Measurements from ENCODE around the gene OR10X1. TPM values are rescaled to one million over a fixed set of nuclear protein-coding genes. Genes with fewer than 3 reads are reported as not detected.

Gene OR10X1
- total RNA-seq (ENCODE audit: low replicate concordance): not detected in 2 replicates

DNA sequence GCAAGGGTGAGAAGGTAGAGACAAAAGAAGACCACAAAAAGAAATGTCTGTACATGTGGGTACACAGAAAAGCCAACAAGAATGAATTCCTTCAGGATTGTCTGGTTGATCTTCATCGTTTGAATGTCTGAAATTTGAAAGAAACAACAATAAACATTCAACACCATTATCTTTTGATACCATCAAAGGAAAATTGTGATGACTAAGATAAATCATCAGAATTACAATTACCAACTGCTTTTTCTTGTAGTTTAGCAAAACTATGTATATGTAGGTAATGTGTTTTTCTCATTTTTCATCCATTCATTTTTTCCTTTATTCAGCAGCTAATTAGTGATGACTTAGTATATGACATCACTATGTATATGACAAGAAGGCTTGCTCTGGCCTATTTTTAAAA, at the start of gene OR10X1:
OR10X1 (minus strand) TSS at position 167 of the 400 bp plus-strand sequence; CDS start at position 167, 0 bp downstream.

DNA sequence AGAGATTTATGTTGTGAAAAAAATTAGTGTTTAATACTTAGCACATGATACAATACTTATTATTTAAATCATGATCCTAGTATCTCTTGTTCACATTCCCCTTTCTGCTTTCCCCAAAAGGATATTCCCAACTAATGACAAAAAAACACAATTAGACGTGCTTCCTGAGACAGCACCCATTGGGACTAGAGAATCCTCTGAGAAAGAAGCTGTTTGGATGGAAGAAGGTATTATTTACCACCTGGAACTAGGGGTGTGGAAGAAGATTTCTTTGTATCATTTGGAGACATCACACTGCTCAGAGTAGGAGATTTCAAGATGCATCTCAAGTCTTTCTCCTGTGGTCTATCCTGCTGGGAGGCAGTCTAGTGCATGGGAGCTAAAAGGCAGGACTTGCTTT, 25.3 kb upstream of the OR10X1 start, which contains the start of gene OR10Z1:
OR10Z1 (plus strand) TSS at position 301 of the 400 bp plus-strand sequence. CDS start 1,171 bp downstream, outside the sequence.

DNA sequence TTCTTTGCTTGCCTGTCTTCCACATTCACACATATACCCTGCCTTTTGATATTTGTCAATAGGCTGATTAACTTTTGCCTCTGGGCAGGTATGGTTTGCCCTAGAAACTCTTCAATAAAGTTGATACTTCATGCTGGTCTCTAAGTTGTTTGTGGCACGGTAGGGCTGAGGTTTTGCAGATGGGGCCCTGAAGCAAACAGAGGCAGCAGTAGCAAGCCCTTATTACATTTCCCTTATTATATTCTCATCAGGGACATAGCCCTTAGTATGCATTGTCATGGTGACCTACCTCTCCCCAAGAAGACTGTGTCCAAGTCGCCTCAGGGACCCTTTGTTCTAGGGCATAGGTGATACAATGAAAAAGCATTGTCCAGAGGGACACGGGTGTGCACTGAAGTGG, 9.2 kb downstream of the OR10X1 start, which contains the start of gene OR6P1:
OR6P1 (minus strand) TSS at position 101 of the 400 bp plus-strand sequence. CDS start 6,976 bp downstream, outside the sequence.

GRCh38 chr1:158554352-158554751, 25.3 kb downstream of the OR10X1 start, which contains the start of gene OR6Y1:
Gene OR6Y1, minus strand, starts transcription at chr1:158554405. Its CDS starts 6,300 bp downstream, at chr1:158548105.

Other genes starting within 250 kb of the OR10X1 start
- gene CD1B, start 248.4 kb downstream of the OR10X1 start, total RNA-seq (ENCODE audit: low replicate concordance): not detected in 2 replicates
- not detected in 2 replicates for gene CD1E, start 226.0 kb downstream of the OR10X1 start, total RNA-seq (ENCODE audit: low replicate concordance)
- not detected in 2 replicates for gene OR10T2, start 180.4 kb downstream of the OR10X1 start, total RNA-seq (ENCODE audit: low replicate concordance)
- gene OR10K2, start 153.7 kb downstream of the OR10X1 start, total RNA-seq (ENCODE audit: low replicate concordance): not detected in 2 replicates
- not detected in 2 replicates for gene OR10K1, start 118.1 kb downstream of the OR10X1 start, total RNA-seq (ENCODE audit: low replicate concordance)
- gene OR10R2, start 107.7 kb downstream of the OR10X1 start, total RNA-seq (ENCODE audit: low replicate concordance): not detected in 2 replicates
- not detected in 2 replicates for gene OR6Y1, start 25.5 kb downstream of the OR10X1 start, total RNA-seq (ENCODE audit: low replicate concordance)
- not detected in 2 replicates for gene OR6P1, start 9.3 kb downstream of the OR10X1 start, total RNA-seq (ENCODE audit: low replicate concordance)
- not detected in 2 replicates for gene OR10Z1, start 25.4 kb upstream of the OR10X1 start, total RNA-seq (ENCODE audit: low replicate concordance)
- gene SPTA1, start 106.8 kb upstream of the OR10X1 start, total RNA-seq (ENCODE audit: low replicate concordance): 0.12 TPM in 1 of 2 replicates, not detected in the other
- not detected in 2 replicates for gene OR6K2, start 120.8 kb upstream of the OR10X1 start, total RNA-seq (ENCODE audit: low replicate concordance)
- gene OR6K3, start 140.8 kb upstream of the OR10X1 start, total RNA-seq (ENCODE audit: low replicate concordance): not detected in 2 replicates
- gene OR6K6, start 174.8 kb upstream of the OR10X1 start, total RNA-seq (ENCODE audit: low replicate concordance): not detected in 2 replicates
- not detected in 2 replicates for gene OR6N1, start 192.3 kb upstream of the OR10X1 start, total RNA-seq (ENCODE audit: low replicate concordance)
- gene OR6N2, start 201.3 kb upstream of the OR10X1 start, total RNA-seq (ENCODE audit: low replicate concordance): not detected in 2 replicates

Measured in smooth muscle cell of the coronary artery (primary cell).